H9 (cell line): ENCODE data around the gene MTG1. TPM values are rescaled to one million over a fixed set of nuclear protein-coding genes. Genes with fewer than 3 reads are reported as not detected.

ENCODE experiments used
- DNase-seq: peaks from one replicate; pipeline ENCODE4 v3.0.0-alpha.2; 2017
- H2AFZ ChIP-seq: one replicate; pipeline ENCODE4 v1.6.1; 2013; ENCODE audit warnings: mild to moderate bottlenecking, low read length, control low read depth, moderate library complexity
- H2AK5ac ChIP-seq: 2 replicates; pipeline ENCODE4 v1.6.1; 2013; ENCODE audit warnings: low read length, control low read depth, mixed read lengths; ENCODE audit not compliant: insufficient read length
- H2BK120ac ChIP-seq: one replicate; pipeline ENCODE4 v1.6.1; 2013; ENCODE audit warnings: low read depth, mild to moderate bottlenecking, low read length, control low read depth, inconsistent platforms; ENCODE audit not compliant: poor library complexity, severe bottlenecking
- H2BK12ac ChIP-seq: 2 replicates; pipeline ENCODE4 v1.6.1; 2013; ENCODE audit warnings: low read length, control low read depth, mixed read lengths, low read depth; ENCODE audit not compliant: insufficient read length
- H2BK15ac ChIP-seq: 2 replicates; pipeline ENCODE4 v1.6.1; 2013; ENCODE audit warnings: low read depth, low read length, control low read depth
- H2BK20ac ChIP-seq: one replicate; pipeline ENCODE4 v1.6.1; 2013; ENCODE audit warnings: low read depth, mild to moderate bottlenecking, low read length, control low read depth, inconsistent platforms; ENCODE audit not compliant: poor library complexity, severe bottlenecking
- H2BK5ac ChIP-seq: 2 replicates; pipeline ENCODE4 v1.6.1; 2013; ENCODE audit warnings: low read length, control low read depth, mixed read lengths; ENCODE audit not compliant: insufficient read length
- H3K14ac ChIP-seq: 2 replicates; pipeline ENCODE4 v1.6.1; 2013; ENCODE audit warnings: low read length, control low read depth; ENCODE audit not compliant: insufficient read depth
- H3K18ac ChIP-seq: 2 replicates; pipeline ENCODE4 v1.6.1; 2013; ENCODE audit warnings: low read depth, mild to moderate bottlenecking, mixed read lengths, low read length, control low read depth; ENCODE audit not compliant: insufficient read length
- H3K23ac ChIP-seq: 2 replicates; pipeline ENCODE4 v1.6.1; 2013; ENCODE audit warnings: low read length, control low read depth, mixed read lengths, low read depth; ENCODE audit not compliant: insufficient read length
- H3K23me2 ChIP-seq: 2 replicates; pipeline ENCODE4 v1.6.1; 2013; ENCODE audit warnings: low read depth, mild to moderate bottlenecking, mixed read lengths, low read length, control low read depth; ENCODE audit not compliant: insufficient read length, poor library complexity, severe bottlenecking
- H3K27ac ChIP-seq: 2 replicates; pipeline ENCODE4 v1.5.1; 2013; ENCODE audit warnings: low read length, control low read depth, mixed read lengths, low read depth; ENCODE audit not compliant: insufficient read length
- H3K27me3 ChIP-seq: 2 replicates; pipeline ENCODE4 v1.6.1; 2013; ENCODE audit warnings: low read length, control low read depth, inconsistent platforms; ENCODE audit not compliant: insufficient read depth
- H3K4ac ChIP-seq: 2 replicates; pipeline ENCODE4 v1.6.1; 2013; ENCODE audit warnings: low read depth, mild to moderate bottlenecking, control low read depth, inconsistent platforms, low read length, moderate library complexity
- H3K4me1 ChIP-seq: 2 replicates; pipeline ENCODE4 v1.6.1; 2013; ENCODE audit warnings: low read length, control low read depth, inconsistent platforms; ENCODE audit not compliant: insufficient read depth
- H3K4me2 ChIP-seq: 2 replicates; pipeline ENCODE4 v1.6.1; 2013; ENCODE audit warnings: low read length, control low read depth, mixed read lengths; ENCODE audit not compliant: insufficient read length, insufficient read depth
- H3K56ac ChIP-seq: 2 replicates; pipeline ENCODE4 v1.6.1; 2013; ENCODE audit warnings: low read depth, mild to moderate bottlenecking, mixed read lengths, low read length, control low read depth; ENCODE audit not compliant: insufficient read length
- H3K79me1 ChIP-seq: 2 replicates; pipeline ENCODE4 v1.6.1; 2013; ENCODE audit warnings: low read depth, mild to moderate bottlenecking, moderate library complexity, low read length, control low read depth, inconsistent platforms; ENCODE audit not compliant: insufficient read depth, poor library complexity, severe bottlenecking
- H3K79me2 ChIP-seq: 2 replicates; pipeline ENCODE4 v1.6.1; 2013; ENCODE audit warnings: low read length, control low read depth, inconsistent platforms; ENCODE audit not compliant: insufficient read depth
- H3K9ac ChIP-seq: 2 replicates; pipeline ENCODE4 v1.6.1; 2013; ENCODE audit warnings: low read length, control low read depth, mixed read lengths; ENCODE audit not compliant: insufficient read length; ENCODE audit errors: extremely low read depth
- H3K9me3 ChIP-seq: one replicate; pipeline ENCODE4 v1.6.1; 2013; ENCODE audit warnings: low read depth, low read length, inconsistent platforms; ENCODE audit not compliant: control insufficient read depth
- H3T11ph ChIP-seq: one replicate; pipeline ENCODE4 v1.6.1; 2013; ENCODE audit warnings: mild to moderate bottlenecking, low read length, control low read depth, inconsistent platforms
- H4K20me1 ChIP-seq: one replicate; pipeline ENCODE4 v1.6.1; 2013; ENCODE audit not compliant: control insufficient read depth, insufficient read length, insufficient read depth
- H4K5ac ChIP-seq: 2 replicates; pipeline ENCODE4 v1.6.1; 2013; ENCODE audit warnings: low read depth, mild to moderate bottlenecking, mixed read lengths, low read length, control low read depth; ENCODE audit not compliant: insufficient read length
- H4K8ac ChIP-seq: replicated peaks from 2 replicates; pipeline ENCODE4 v1.6.1; 2013; ENCODE audit warnings: low read length, control low read depth, mixed read lengths, low read depth; ENCODE audit not compliant: insufficient read length
- H4K91ac ChIP-seq: 2 replicates; pipeline ENCODE4 v1.6.1; 2013; ENCODE audit warnings: low read depth, mild to moderate bottlenecking, moderate library complexity, mixed read lengths, low read length, control low read depth; ENCODE audit not compliant: insufficient read length
- H3K27ac Mint-ChIP-seq, 3 experiments: 2 replicates in 2 of 3; 3 replicates in 1 of 3; pipeline ENCODE4 v1.8.0; 2020 to 2021; ENCODE audit warnings: mixed read lengths in 3 of 3, mild to moderate bottlenecking in 1 of 3, moderate library complexity in 1 of 3
- H3K27me3 Mint-ChIP-seq: 2 replicates; pipeline ENCODE4 v1.8.0; 2021; ENCODE audit warnings: low read depth, mild to moderate bottlenecking, moderate library complexity, mixed read lengths
- H3K36me3 Mint-ChIP-seq, 3 experiments: 2 replicates in 2 of 3; 3 replicates in 1 of 3; pipeline ENCODE4 v1.8.0; 2020 to 2021; ENCODE audit warnings: low read depth in 3 of 3, mixed read lengths in 3 of 3; ENCODE audit not compliant: insufficient read depth in 1 of 3
- H3K4me1 Mint-ChIP-seq, 2 experiments: 2 replicates each; pipeline ENCODE4 v1.8.0; 2020; ENCODE audit warnings: mixed read lengths in 2 of 2
- H3K4me3 Mint-ChIP-seq, 2 experiments: 2 replicates in 1 of 2; 3 replicates in 1 of 2; pipeline ENCODE4 v1.8.0; 2020 to 2021; ENCODE audit warnings: mild to moderate bottlenecking in 2 of 2, mixed read lengths in 2 of 2, moderate library complexity in 1 of 2
- H3K9me3 Mint-ChIP-seq, 2 experiments: 2 replicates in 1 of 2; 3 replicates in 1 of 2; pipeline ENCODE4 v1.8.0; 2020; ENCODE audit warnings: mild to moderate bottlenecking in 2 of 2, mixed read lengths in 2 of 2, moderate library complexity in 1 of 2
- CTCF ChIP-seq: fragments of 200-600 bp; sonication (generic); conservative IDR thresholded peaks from 3 replicates; pipeline ENCODE4 v1.8.0; 2021; ENCODE audit warnings: antibody characterized with exemption, mild to moderate bottlenecking
- WGBS: extraction: QIAGEN DNeasy Blood & Tissue Kit; methylation state at CpG from one replicate; pipeline ENCODE4 v1.1.7; 2013; ENCODE audit warnings: missing lambda C conversion rate, low lambda C conversion rate, mixed read lengths; ENCODE audit not compliant: insufficient read length; ENCODE audit errors: extremely low coverage; 5-methylcytosine and 5-hydroxymethylcytosine counted together
- total RNA-seq: library from RNA; stranded (reverse); gene quantifications from 2 replicates; pipeline ENCODE4 v1.2.1, GENCODE V29; 2021

The MTG1 gene
- total RNA-seq, 1 experiment from 2014 or later = 65.3 TPM

DNA sequence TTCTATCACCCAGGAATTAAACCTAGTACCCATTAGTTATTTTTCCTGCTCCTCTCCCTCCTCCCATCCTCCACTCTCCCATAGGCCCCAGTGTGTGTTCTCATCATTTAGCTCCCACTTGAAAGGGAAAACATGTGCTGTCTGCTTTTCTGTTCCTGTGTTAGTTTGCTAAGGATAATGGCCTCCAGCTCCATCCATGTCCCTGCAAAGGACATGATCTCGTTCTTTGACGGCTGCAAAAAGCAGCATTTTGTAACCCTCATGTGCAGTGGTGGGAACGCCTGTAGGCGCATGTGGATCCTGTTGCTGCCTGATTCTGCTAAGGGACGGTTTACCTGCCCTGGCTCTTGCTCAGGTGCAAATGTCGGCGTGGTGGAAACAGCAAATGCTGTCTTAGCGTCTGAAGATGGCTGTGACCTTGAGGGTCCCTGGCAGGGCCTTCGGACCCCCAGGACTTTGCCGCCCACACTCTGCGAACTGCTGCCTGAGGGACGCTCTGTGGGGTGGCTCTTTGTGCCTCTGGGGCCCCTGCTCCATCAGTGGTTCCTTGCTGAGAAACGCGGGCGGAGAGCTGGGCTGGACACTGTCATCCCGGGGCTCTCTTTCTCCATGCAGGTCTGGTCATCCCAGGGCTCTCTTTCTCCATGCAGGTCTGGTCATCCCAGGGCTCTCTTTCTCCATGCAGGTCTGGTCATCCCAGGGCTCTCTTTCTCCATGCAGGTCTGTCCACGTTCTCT, 5.6 kb upstream of the MTG1 start:
- peak overlapping the region in 2 of 3 experiments; percentile 33 to 65; a peak in 3 of 7 replicates for H3K27ac Mint-ChIP-seq
- peaks cover under 1 to 1% of the 10 kb centered on the region in 2 experiments; a peak in 3 of 4 replicates for H3K4me1 Mint-ChIP-seq
- Histone ChIP-seq H3K27ac (no peak overlapping the region), H3K79me2 (no peaks in the 10 kb centered on the region), H2BK5ac (no peak overlapping the region), H3K79me1 (no peaks in the 10 kb centered on the region), H4K91ac (no peak overlapping the region), H3K4me2 (no peak overlapping the region), H2AK5ac (no peak overlapping the region), H2BK15ac (no peak overlapping the region), H3K56ac (no peak overlapping the region), H2BK20ac (no peak overlapping the region), H3K18ac (no peak overlapping the region), H3K23me2 (no peaks in the 10 kb centered on the region), H2AFZ (no peak overlapping the region), H3K23ac (no peak overlapping the region), H2BK12ac (no peak overlapping the region), H3K9me3 (no peaks in the 10 kb centered on the region), H4K5ac (no peak overlapping the region), H3K9ac (no peak overlapping the region), H3K4me1 (no peaks in the 10 kb centered on the region), H3K27me3 (no peaks in the 10 kb centered on the region), H4K20me1 (no peaks in the 10 kb centered on the region), H2BK120ac (no peak overlapping the region), H3K4ac (no peak overlapping the region), H4K8ac (no peak overlapping the region), H3T11ph (no peak overlapping the region), H3K14ac (no peak overlapping the region)
- no peaks in the 10 kb centered on the region for H3K27me3 Mint-ChIP-seq
- no peak overlapping the region for H3K4me3 Mint-ChIP-seq
- no peaks in the 10 kb centered on the region; a peak in 1 of 5 replicates for H3K9me3 Mint-ChIP-seq
- H3K36me3 Mint-ChIP-seq = peaks cover 0 to 6% (median 4%) of the 10 kb centered on the region in 3 experiments; a peak in 3 of 7 replicates
- TF ChIP-seq CTCF = no peak
- DNase-seq = peak; percentile 21
- no CpG with 5 or more reads among the region's 17 CpGs for WGBS
